B cell (primary cell): ENCODE results near the gene TLX1. TPM values are rescaled to one million over a fixed set of nuclear protein-coding genes. Genes with fewer than 3 reads are reported as not detected.

Source experiments
- ATAC-seq: fragments of 200-7000 bp; cut with Tn5 transposase; one replicate; pipeline ENCODE4 v1.10.0; 2021; ENCODE audit warnings: low read depth, mild to moderate bottlenecking, moderate number of reproducible peaks, moderate library complexity
- CTCF ChIA-PET: fragments of 350-600 bp; sonication (Branson Sonifier 250); formaldehyde crosslinking; loops from one replicate; lab custom pipeline; 2021; ENCODE audit warnings: antibody characterized with exemption, inconsistent platforms; lab: Charles Lee
- POLR2A ChIA-PET: fragments of 350-600 bp; sonication (Branson Sonifier 250); formaldehyde crosslinking; loops from one replicate; lab custom pipeline; 2021; ENCODE audit warnings: antibody characterized with exemption; lab: Charles Lee
- DNase-seq: peaks from one replicate; pipeline ENCODE4 v3.0.0; 2013
- H2AFZ ChIP-seq: 2 replicates; pipeline ENCODE4 v1.6.1; 2012; ENCODE audit warnings: mild to moderate bottlenecking, low read depth, low read length; ENCODE audit not compliant: insufficient read depth, poor library complexity, severe bottlenecking
- H3K27ac ChIP-seq, 2 donors: 1 replicate in 1 of 2; 2 replicates in 1 of 2; pipeline ENCODE4 v1.5.1; 2012 to 2013; ENCODE audit warnings: low read length in 2 of 2, mild to moderate bottlenecking in 2 of 2, moderate library complexity in 1 of 2
- H3K27me3 ChIP-seq, 4 experiments: fragments of 200-600 bp in 1 of 4; sonication (generic) in 1 of 4; replicated peaks in 1 of 4; 1 replicate in 2 of 4; 2 replicates in 2 of 4; pipeline versions ENCODE4 v1.6.1 to v1.7.0; 2013 to 2016; ENCODE audit warnings: low read length in 3 of 4, mild to moderate bottlenecking in 2 of 4, mixed read lengths in 1 of 4, moderate library complexity in 1 of 4; ENCODE audit not compliant: insufficient read depth in 4 of 4, control insufficient read depth in 3 of 4; ENCODE audit errors: control extremely low read depth in 1 of 4
- H3K36me3 ChIP-seq, 2 experiments: replicated peaks in 1 of 2; 1 replicate in 1 of 2; 2 replicates in 1 of 2; pipeline versions ENCODE4 v1.6.1 to v1.7.1; 2013; ENCODE audit warnings: low read length in 1 of 2; ENCODE audit not compliant: insufficient read depth in 2 of 2, control insufficient read depth in 1 of 2; ENCODE audit errors: control extremely low read depth in 1 of 2, extremely low read depth in 1 of 2
- H3K4me1 ChIP-seq, 2 donors: fragments of 200-600 bp in 1 of 2; sonication (generic) in 1 of 2; 1 replicate in 1 of 2; 2 replicates in 1 of 2; pipeline versions ENCODE4 v1.5.1 to v1.6.1; 2013 to 2017; ENCODE audit warnings: low read length in 2 of 2; ENCODE audit not compliant: control insufficient read depth in 2 of 2, insufficient read depth in 2 of 2
- H3K4me2 ChIP-seq: replicated peaks from 2 replicates; pipeline ENCODE3; 2012; ENCODE audit warnings: mild to moderate bottlenecking, low read depth, low read length; ENCODE audit not compliant: poor library complexity, severe bottlenecking
- H3K4me3 ChIP-seq, 5 experiments: fragments of 200-600 bp in 1 of 5; sonication (generic) in 1 of 5; 1 replicate in 3 of 5; 2 replicates in 2 of 5; pipeline versions ENCODE4 v1.5.1 to v1.7.0; 2011 to 2016; ENCODE audit warnings: low read length in 4 of 5, mild to moderate bottlenecking in 4 of 5, low read depth in 2 of 5, control low read depth in 1 of 5, moderate library complexity in 1 of 5; ENCODE audit not compliant: insufficient read depth in 1 of 5; ENCODE audit errors: control extremely low read depth in 1 of 5, extremely low read depth in 1 of 5
- H3K79me2 ChIP-seq: fragments of 200-600 bp; sonication (generic); one replicate; pipeline ENCODE4 v1.6.0; 2016; ENCODE audit warnings: low read length; ENCODE audit not compliant: control insufficient read depth, insufficient read depth
- H3K9ac ChIP-seq: fragments of 200-600 bp; sonication (generic); 2 replicates; pipeline ENCODE4 v1.6.1; 2017; ENCODE audit warnings: mild to moderate bottlenecking, low read length, moderate library complexity
- H3K9me3 ChIP-seq, 3 donors: one replicate each; pipeline versions ENCODE4 v1.6.1 to v1.7.1; 2013; ENCODE audit warnings: low read length in 2 of 3; ENCODE audit not compliant: control insufficient read depth in 2 of 3, insufficient read depth in 1 of 3; ENCODE audit errors: control extremely low read depth in 1 of 3
- H4K20me1 ChIP-seq: 2 replicates; pipeline ENCODE4 v1.6.0; 2012; ENCODE audit warnings: mild to moderate bottlenecking, low read length; ENCODE audit not compliant: insufficient read depth, control insufficient read depth, poor library complexity, severe bottlenecking
- H3K27ac Mint-ChIP-seq: one replicate; pipeline ENCODE4 v1.8.0; 2021; ENCODE audit warnings: mixed read lengths
- H3K27me3 Mint-ChIP-seq: one replicate; pipeline ENCODE4 v1.8.0; 2021; ENCODE audit warnings: mixed read lengths
- H3K4me1 Mint-ChIP-seq: one replicate; pipeline ENCODE4 v1.8.0; 2021; ENCODE audit warnings: mixed read lengths
- H3K4me3 Mint-ChIP-seq: one replicate; pipeline ENCODE4 v1.8.0; 2021; ENCODE audit warnings: mixed read lengths
- H3K9me3 Mint-ChIP-seq: one replicate; pipeline ENCODE4 v1.8.0; 2022; ENCODE audit warnings: mixed read lengths; ENCODE audit not compliant: insufficient read depth
- CTCF ChIP-seq: fragments of 200-600 bp; IDR thresholded peaks from one replicate; pipeline ENCODE4 v1.8.0; 2022; ENCODE audit warnings: antibody characterized with exemption, mild to moderate bottlenecking
- EZH2 ChIP-seq: IDR thresholded peaks from 2 replicates; pipeline ENCODE4 v1.6.1; 2012; ENCODE audit warnings: borderline replicate concordance, low read depth, mild to moderate bottlenecking, moderate library complexity, low read length; ENCODE audit not compliant: insufficient read depth, poor library complexity, severe bottlenecking
- WGBS: methylation state at CpG from one replicate; pipeline ENCODE4 v1.1.5; 2013; ENCODE audit warnings: missing lambda C conversion rate; ENCODE audit not compliant: insufficient coverage; 5-methylcytosine and 5-hydroxymethylcytosine counted together
- intact Hi-C: fragments of 100-400 bp; cut with micrococcal nuclease; formaldehyde crosslinking; loops from one replicate; pipeline ENCODE4 v1.10.0; 2022
- polyA plus RNA-seq: library from polyadenylated mRNA; depleted of rRNA; stranded (reverse); fragments of >200 nt; gene quantifications from 2 replicates; pipeline ENCODE4 v1.2.3, GENCODE V29; 2012
- total RNA-seq, 2 donors: library from RNA; stranded (reverse); fragments of 120-200 nt in 1 of 2; gene quantifications; 1 replicate in 1 of 2; 2 replicates in 1 of 2; pipeline versions ENCODE4 v1.2.3 to v1.2.4, GENCODE V29; 2013 to 2022

TLX1 gene
- total and polyA plus RNA-seq, 2 donors (not counting 1 experiment from before 2014, with no cell fraction given), result not detected

- DNase-seq, result no peak
- peaks cover 37% of the 10 kb centered on the region for H3K4me1 Mint-ChIP-seq
- ChIA-PET CTCF (interaction anchor here (1.0 to 7.7 kb wide), 5 partner anchors 14 to 97 kb away, joined by 3 to 347 read pairs (median 65); no protein-coding TSS in a partner anchor), POLR2A (interaction anchor here (0.8 to 1.0 kb wide), 2 partner anchors 14 to 47 kb away, joined by 3 read pairs; no protein-coding TSS in a partner anchor)
- peak overlapping the region; percentile 52 for H3K4me3 Mint-ChIP-seq
- no peak overlapping the region for H3K27ac ChIP-seq
- no peak for TF ChIP-seq CTCF
- TF ChIP-seq EZH2, result no peak
- no peak overlapping the region for H3K4me3 ChIP-seq
- no peaks in the 10 kb centered on the region for H3K79me2 ChIP-seq
- peaks cover 0 to 23% (median 0%) of the 10 kb centered on the region in 3 donors for H3K9me3 ChIP-seq
- H3K4me2 ChIP-seq, result peak overlapping the region; percentile 57
- H3K27ac Mint-ChIP-seq, result no peak overlapping the region
- 9% methylated on average over 25 of the region's 30 CpGs for WGBS
- H3K27me3 ChIP-seq, result peaks cover 0 to 93% (median 70%) of the 10 kb centered on the region in 4 experiments
- H4K20me1 ChIP-seq, result no peaks in the 10 kb centered on the region
- no peak for ATAC-seq
- H3K36me3 ChIP-seq, result no peaks in the 10 kb centered on the region
- H3K27me3 Mint-ChIP-seq, result peaks cover 73% of the 10 kb centered on the region
- no peak overlapping the region for H3K9ac ChIP-seq
- H3K9me3 Mint-ChIP-seq, result no peaks in the 10 kb centered on the region
- intact Hi-C loops, result loop anchor here (10.0 kb wide), 1 partner anchor 395 kb away; the partner anchor contains the start of gene PAX2
- H2AFZ ChIP-seq, result peak overlapping the region; percentile 46
- peaks cover 40 to 60% of the 10 kb centered on the region in 2 donors for H3K4me1 ChIP-seq
Observed at GRCh38 chr10:101139421-101139911, 8.4 kb downstream of the TLX1 start.
